Upper lobe of right lung (tissue), 1 donor: Measurements from ENCODE around the gene CPN2. TPM values are rescaled to one million over a fixed set of nuclear protein-coding genes. Genes with fewer than 3 reads are reported as not detected.

Experiments
- ATAC-seq: fragments of 200-7000 bp; cut with Tn5 transposase; one replicate; pipeline ENCODE4 v1.9.1; 2020; ENCODE audit warnings: mild to moderate bottlenecking, moderate library complexity
- DNase-seq: peaks from one replicate; pipeline ENCODE4 v3.0.0-alpha.2; 2020
- H3K27ac ChIP-seq: fragments of 200-600 bp; one replicate; pipeline ENCODE4 v1.8.0; 2022
- H3K27me3 ChIP-seq: fragments of 200-600 bp; one replicate; pipeline ENCODE4 v1.8.0; 2022; ENCODE audit warnings: mild to moderate bottlenecking
- H3K36me3 ChIP-seq: fragments of 200-600 bp; one replicate; pipeline ENCODE4 v1.8.0; 2022
- H3K4me1 ChIP-seq: fragments of 200-600 bp; one replicate; pipeline ENCODE4 v1.8.0; 2022
- H3K4me3 ChIP-seq: fragments of 200-600 bp; one replicate; pipeline ENCODE4 v1.8.0; 2022; ENCODE audit warnings: mild to moderate bottlenecking
- H3K9me3 ChIP-seq: fragments of 200-600 bp; one replicate; pipeline ENCODE4 v1.8.0; 2022
- CTCF ChIP-seq: fragments of 200-600 bp; IDR thresholded peaks from one replicate; pipeline ENCODE4 v1.8.0; 2022; ENCODE audit warnings: antibody characterized with exemption
- intact Hi-C: fragments of 100-400 bp; cut with DNase I; formaldehyde crosslinking; loops from one replicate; pipeline ENCODE4 v1.11.0; 2022
- total RNA-seq: library from RNA; stranded (reverse); fragmentation: NEBNext Ultra II Directional; extraction: Animal tissue kit (Norgen Biotek cat#: 25700); gene quantifications from one replicate; pipeline ENCODE4 v1.2.1, GENCODE V29; 2021
- donor health status: DM: no; HTN: yes; CAD: no; lungs with severe emphysema.

The CPN2 gene
- total RNA-seq, 1 donor from 2014 or later: not detected

GRCh38 chr3:194294895-194295214 lies 56.3 kb downstream of the CPN2 start:
- intact Hi-C loops: no loop called here
- Histone ChIP-seq H3K9me3 (no peaks in the 10 kb centered on the region), H3K36me3 (no peaks in the 10 kb centered on the region), H3K27ac (no peak overlapping the region), H3K4me3 (no peak overlapping the region), H3K27me3 (no peaks in the 10 kb centered on the region), H3K4me1 (peaks cover 10% of the 10 kb centered on the region)
- no peak for TF ChIP-seq CTCF
- DNase-seq (peak; percentile 21), ATAC-seq (no peak)

- Histone ChIP-seq H3K27me3 (no peaks in the 10 kb centered on the region), H3K4me1 (peaks cover 10% of the 10 kb centered on the region), H3K9me3 (no peaks in the 10 kb centered on the region), H3K4me3 (no peak overlapping the region), H3K36me3 (no peaks in the 10 kb centered on the region), H3K27ac (no peak overlapping the region)
- TF ChIP-seq CTCF: no peak
- intact Hi-C loops: no loop called here
- DNase-seq (peak; percentile 35), ATAC-seq (no peak)
These were observed 56.8 kb downstream of the CPN2 start for GRCh38 chr3:194294199-194294894.

- Histone ChIP-seq H3K27ac (no peak overlapping the region), H3K4me1 (peaks cover 10% of the 10 kb centered on the region), H3K36me3 (no peaks in the 10 kb centered on the region), H3K27me3 (no peaks in the 10 kb centered on the region), H3K9me3 (no peaks in the 10 kb centered on the region), H3K4me3 (no peak overlapping the region)
- DNase-seq (no peak), ATAC-seq (no peak)
- intact Hi-C loops: no loop called here
- TF ChIP-seq CTCF: no peak
These were observed 57.5 kb downstream of the CPN2 start for GRCh38 chr3:194293546-194294198.

- no peaks in the 10 kb centered on the region for H3K9me3 ChIP-seq
- no peaks in the 10 kb centered on the region for H3K36me3 ChIP-seq
- no peak overlapping the region for H3K4me3 ChIP-seq
- no peak for TF ChIP-seq CTCF
- H3K4me1 ChIP-seq: peaks cover 10% of the 10 kb centered on the region
- intact Hi-C loops: no loop called here
- no peaks in the 10 kb centered on the region for H3K27me3 ChIP-seq
- no peak for ATAC-seq
- no peak overlapping the region for H3K27ac ChIP-seq
- DNase-seq: no peak
These were observed 58.8 kb downstream of the CPN2 start for GRCh38 chr3:194292331-194292730.

Other genes with a start within 250 kb of the CPN2 start
- gene HES1, start 215.2 kb downstream of the CPN2 start, total RNA-seq: 43.6 TPM
- gene LRRC15, start 18.4 kb upstream of the CPN2 start, total RNA-seq: 1.1 TPM
- 0.26 TPM for gene GP5, start 47.9 kb upstream of the CPN2 start, total RNA-seq
- gene ATP13A3, start 135.7 kb upstream of the CPN2 start, total RNA-seq: 101 TPM